Activated CD8-positive, alpha-beta T cell treated with anti-CD3 and anti-CD28 coated beads, Interleukin-2, amount 10 ng/mL, durations not matched to agents 7 days and 5 days (primary cell): Measurements from ENCODE around the gene COX7A2. TPM values are rescaled to one million over a fixed set of nuclear protein-coding genes. Genes with fewer than 3 reads are reported as not detected.

Experiments
- ATAC-seq: fragments of 150-1000 bp; cut with Tn5 transposase; one replicate; pipeline ENCODE4 v1.10.0; 2021; ENCODE audit warnings: moderate library complexity
- CTCF ChIA-PET: fragments of 350-600 bp; sonication (Branson Sonifier 250); formaldehyde crosslinking; loops from one replicate; lab custom pipeline; 2021; ENCODE audit warnings: antibody characterized with exemption; lab: Charles Lee
- POLR2A ChIA-PET: fragments of 350-600 bp; sonication (Branson Sonifier 250); formaldehyde crosslinking; loops from one replicate; lab custom pipeline; 2021; ENCODE audit warnings: antibody characterized with exemption; lab: Charles Lee
- DNase-seq: peaks from one replicate; pipeline ENCODE4 v3.0.0-alpha.2; 2020
- H3K27ac Mint-ChIP-seq: one replicate; pipeline ENCODE4 v1.8.0; 2021; ENCODE audit warnings: mild to moderate bottlenecking, mixed read lengths
- H3K27me3 Mint-ChIP-seq: one replicate; pipeline ENCODE4 v1.8.0; 2021; ENCODE audit warnings: low read depth, mixed read lengths
- H3K36me3 Mint-ChIP-seq: one replicate; pipeline ENCODE4 v1.8.0; 2021; ENCODE audit warnings: low read depth, mixed read lengths
- H3K4me1 Mint-ChIP-seq: one replicate; pipeline ENCODE4 v1.8.0; 2021; ENCODE audit warnings: low read depth, mixed read lengths
- H3K4me3 Mint-ChIP-seq: one replicate; pipeline ENCODE4 v1.8.0; 2021; ENCODE audit warnings: mild to moderate bottlenecking, mixed read lengths
- H3K9me3 Mint-ChIP-seq: one replicate; pipeline ENCODE4 v1.8.0; 2022; ENCODE audit warnings: mixed read lengths; ENCODE audit not compliant: insufficient read depth
- total RNA-seq, 2 experiments: library from RNA; stranded (reverse); gene quantifications; one replicate each; pipeline ENCODE4 v1.2.3, GENCODE V29; 2021

COX7A2 gene
- total RNA-seq, 2 experiments from 2014 or later: 430 to 441 TPM

GRCh38 chr6:75268121-75268987 is 24.8 kb upstream of the COX7A2 start:
- DNase-seq: no peak
- no peak overlapping the region for H3K27ac Mint-ChIP-seq
- POLR2A ChIA-PET: interaction anchor here (0.6 to 1.8 kb wide), 3 partner anchors 15 to 25 kb away, joined by 3 to 11 read pairs (median 3); partner anchors contain the start of gene COX7A2

GRCh38 chr6:75267461-75267860 is 23.9 kb upstream of the COX7A2 start:
- no peaks in the 10 kb centered on the region for H3K27me3 Mint-ChIP-seq
- ChIA-PET POLR2A (interaction anchor here (0.6 to 1.8 kb wide), 3 partner anchors 16 to 24 kb away, joined by 3 to 11 read pairs (median 3); partner anchors contain the start of gene COX7A2), CTCF (interaction anchor here (0.7 to 6.8 kb wide), 15 partner anchors 9 to 260 kb away, joined by 3 to 101 read pairs (median 4); partner anchors contain the start of genes COX7A2 and TMEM30A)
- DNase-seq (no peak), ATAC-seq (no peak)
- no peak overlapping the region for H3K27ac Mint-ChIP-seq
- H3K9me3 Mint-ChIP-seq: no peaks in the 10 kb centered on the region
- H3K36me3 Mint-ChIP-seq: peaks cover 27% of the 10 kb centered on the region
- no peak overlapping the region for H3K4me3 Mint-ChIP-seq
- peaks cover 18% of the 10 kb centered on the region for H3K4me1 Mint-ChIP-seq

More at GRCh38 chr6:75268121-75268987, 24.8 kb upstream of the COX7A2 start:
- Mint-ChIP-seq H3K36me3 (peaks cover 29% of the 10 kb centered on the region), H3K4me1 (peaks cover 25% of the 10 kb centered on the region), H3K27me3 (no peaks in the 10 kb centered on the region), H3K9me3 (no peaks in the 10 kb centered on the region), H3K4me3 (no peak overlapping the region)
- ATAC-seq: no peak
- CTCF ChIA-PET: interaction anchor here (0.7 to 6.8 kb wide), 8 partner anchors 12 to 259 kb away, joined by 3 to 101 read pairs (median 4); partner anchors contain the start of gene TMEM30A

GRCh38 chr6:75266716-75267291 is 23.2 kb upstream of the COX7A2 start:
- ChIA-PET POLR2A (interaction anchor here (1.8 kb wide), 1 partner anchor 24 kb away, joined by 11 read pairs; the partner anchor contains the start of gene COX7A2), CTCF (interaction anchor here (0.7 to 6.8 kb wide), 12 partner anchors 8 to 260 kb away, joined by 3 to 101 read pairs (median 4); partner anchors contain the start of genes COX7A2 and TMEM30A)
- H3K4me1 Mint-ChIP-seq: peaks cover 13% of the 10 kb centered on the region
- no peaks in the 10 kb centered on the region for H3K27me3 Mint-ChIP-seq
- H3K4me3 Mint-ChIP-seq: no peak overlapping the region
- no peaks in the 10 kb centered on the region for H3K9me3 Mint-ChIP-seq
- H3K36me3 Mint-ChIP-seq: peaks cover 21% of the 10 kb centered on the region
- ATAC-seq (peak; percentile 65), DNase-seq (no peak)
- H3K27ac Mint-ChIP-seq: no peak overlapping the region

GRCh38 chr6:75263401-75263750 is 19.8 kb upstream of the COX7A2 start:
- Mint-ChIP-seq H3K4me1 (peaks cover 4% of the 10 kb centered on the region), H3K27ac (no peak overlapping the region), H3K36me3 (peaks cover 20% of the 10 kb centered on the region), H3K27me3 (no peaks in the 10 kb centered on the region), H3K9me3 (no peaks in the 10 kb centered on the region), H3K4me3 (no peak overlapping the region)
- ChIA-PET POLR2A (no interaction called here), CTCF (interaction anchor here (1.1 kb wide), 1 partner anchor 7 kb away, joined by 3 read pairs; no protein-coding TSS in a partner anchor)
- no peak for DNase-seq
- ATAC-seq: no peak

- ChIA-PET CTCF (interaction anchor here (1.1 to 1.6 kb wide), 2 partner anchors 8 to 22 kb away, joined by 3 to 9 read pairs; partner anchors contain the start of gene TMEM30A), POLR2A (no interaction called here)
- ATAC-seq: no peak
- H3K27ac Mint-ChIP-seq: no peak overlapping the region
- no peak for DNase-seq
- H3K27me3 Mint-ChIP-seq: no peaks in the 10 kb centered on the region
- H3K4me3 Mint-ChIP-seq: no peak overlapping the region
- no peaks in the 10 kb centered on the region for H3K9me3 Mint-ChIP-seq
- H3K36me3 Mint-ChIP-seq: peaks cover 21% of the 10 kb centered on the region
- H3K4me1 Mint-ChIP-seq: peaks cover 4% of the 10 kb centered on the region
These were observed 19.3 kb upstream of the COX7A2 start for GRCh38 chr6:75262716-75263400.

- no peak for ATAC-seq
- ChIA-PET CTCF (interaction anchor here (1.3 to 1.6 kb wide), 2 partner anchors 9 to 24 kb away, joined by 4 to 9 read pairs; partner anchors contain the start of gene TMEM30A), POLR2A (interaction anchor here (0.7 kb wide), 1 partner anchor 353 kb away, joined by 3 read pairs; no protein-coding TSS in a partner anchor)
- Mint-ChIP-seq H3K4me1 (no peaks in the 10 kb centered on the region), H3K27ac (no peak overlapping the region), H3K27me3 (no peaks in the 10 kb centered on the region), H3K36me3 (peaks cover 31% of the 10 kb centered on the region), H3K4me3 (no peak overlapping the region), H3K9me3 (no peaks in the 10 kb centered on the region)
- DNase-seq: no peak
These were observed 17.7 kb upstream of the COX7A2 start for GRCh38 chr6:75261299-75261698.

GRCh38 chr6:75257343-75258087 is 13.9 kb upstream of the COX7A2 start:
- CTCF ChIA-PET: interaction anchor here (0.6 kb wide), 1 partner anchor 8 kb away, joined by 3 read pairs; no protein-coding TSS in a partner anchor
- ATAC-seq: no peak
- POLR2A ChIA-PET: interaction anchor here (1.4 kb wide), 1 partner anchor 14 kb away, joined by 5 read pairs; the partner anchor contains the start of gene COX7A2

GRCh38 chr6:75250552-75250951 is 7.0 kb upstream of the COX7A2 start:
- Mint-ChIP-seq H3K27me3 (peaks cover 17% of the 10 kb centered on the region), H3K4me1 (peaks cover under 1% of the 10 kb centered on the region), H3K27ac (no peak overlapping the region), H3K36me3 (peaks cover 4% of the 10 kb centered on the region), H3K9me3 (no peaks in the 10 kb centered on the region), H3K4me3 (no peak overlapping the region)
- ATAC-seq (no peak), DNase-seq (no peak)
- ChIA-PET CTCF (interaction anchor here (1.6 kb wide), 1 partner anchor 16 kb away, joined by 5 read pairs; no protein-coding TSS in a partner anchor), POLR2A (no interaction called here)

More at GRCh38 chr6:75257343-75258087, 13.9 kb upstream of the COX7A2 start:
- Mint-ChIP-seq H3K27ac (no peak overlapping the region), H3K36me3 (peaks cover 34% of the 10 kb centered on the region), H3K9me3 (no peaks in the 10 kb centered on the region), H3K4me1 (no peaks in the 10 kb centered on the region), H3K4me3 (no peak overlapping the region), H3K27me3 (no peaks in the 10 kb centered on the region)
- DNase-seq: no peak

- POLR2A ChIA-PET: no interaction called here
- CTCF ChIA-PET: interaction anchor here (0.6 to 1.6 kb wide), 2 partner anchors 17 to 311 kb away, joined by 3 to 5 read pairs; no protein-coding TSS in a partner anchor
- no peak overlapping the region for H3K27ac Mint-ChIP-seq
These were observed 6.2 kb upstream of the COX7A2 start for GRCh38 chr6:75249837-75250236.

GRCh38 chr6:75246386-75246785 is 2.8 kb upstream of the COX7A2 start:
- H3K4me1 Mint-ChIP-seq: peaks cover 13% of the 10 kb centered on the region
- ChIA-PET POLR2A (no interaction called here), CTCF (no interaction called here)
- no peak for DNase-seq
- peaks cover 7% of the 10 kb centered on the region for H3K36me3 Mint-ChIP-seq
- no peak overlapping the region for H3K4me3 Mint-ChIP-seq
- no peak for ATAC-seq
- H3K27ac Mint-ChIP-seq: no peak overlapping the region
- peaks cover 21% of the 10 kb centered on the region for H3K27me3 Mint-ChIP-seq
- no peaks in the 10 kb centered on the region for H3K9me3 Mint-ChIP-seq

More at GRCh38 chr6:75249837-75250236, 6.2 kb upstream of the COX7A2 start:
- no peaks in the 10 kb centered on the region for H3K9me3 Mint-ChIP-seq
- peaks cover 3% of the 10 kb centered on the region for H3K4me1 Mint-ChIP-seq
- peaks cover 4% of the 10 kb centered on the region for H3K36me3 Mint-ChIP-seq
- H3K27me3 Mint-ChIP-seq: peaks cover 20% of the 10 kb centered on the region
- no peak overlapping the region for H3K4me3 Mint-ChIP-seq
- DNase-seq (no peak), ATAC-seq (no peak)
